Fibroblast of lung (primary cell): ENCODE measurements around the gene PHETA1. TPM values are rescaled to one million over a fixed set of nuclear protein-coding genes. Genes with fewer than 3 reads are reported as not detected.

Experiments used
- DNase-seq, 2 donors: peaks; one replicate each; pipeline versions ENCODE4 v3.0.0 to v3.0.0-alpha.2; 2010; ENCODE audit warnings: low read depth in 2 of 2
- H2AFZ ChIP-seq: 2 replicates; pipeline ENCODE4 v1.5.1; 2012; ENCODE audit warnings: low read length, control low read depth, inconsistent platforms
- H3K27ac ChIP-seq: 2 replicates; pipeline ENCODE4 v1.5.1; 2011; ENCODE audit warnings: low read length, control low read depth; ENCODE audit not compliant: insufficient read depth
- H3K27me3 ChIP-seq: 2 replicates; pipeline ENCODE4 v1.5.1; 2011; ENCODE audit warnings: mild to moderate bottlenecking, low read length; ENCODE audit not compliant: control insufficient read depth, insufficient read depth
- H3K36me3 ChIP-seq: 2 replicates; pipeline ENCODE4 v1.5.1; 2011; ENCODE audit warnings: low read length; ENCODE audit not compliant: control insufficient read depth, insufficient read depth
- H3K4me1 ChIP-seq: 2 replicates; pipeline ENCODE4 v1.5.1; 2011; ENCODE audit warnings: low read length; ENCODE audit not compliant: control insufficient read depth, insufficient read depth; ENCODE audit errors: extremely low read depth
- H3K4me2 ChIP-seq: 2 replicates; pipeline ENCODE4 v1.5.1; 2011; ENCODE audit warnings: low read length, control low read depth; ENCODE audit not compliant: insufficient read depth; ENCODE audit errors: extremely low read depth
- H3K4me3 ChIP-seq, 4 experiments: fragments of 200-600 bp in 1 of 4; sonication (generic) in 1 of 4; replicated peaks in 1 of 4; 2 replicates each; pipeline ENCODE4 v1.5.1; 2011 to 2016; ENCODE audit warnings: low read length in 4 of 4, low read depth in 3 of 4, mild to moderate bottlenecking in 3 of 4, control low read depth in 2 of 4, inconsistent platforms in 1 of 4, mixed read lengths in 1 of 4; ENCODE audit not compliant: insufficient read depth in 1 of 4; ENCODE audit errors: control extremely low read depth in 1 of 4
- H3K79me2 ChIP-seq: 2 replicates; pipeline ENCODE4 v1.5.1; 2012; ENCODE audit warnings: mild to moderate bottlenecking, low read length, inconsistent platforms; ENCODE audit not compliant: control insufficient read depth, insufficient read depth
- H3K9ac ChIP-seq: 2 replicates; pipeline ENCODE4 v1.5.1; 2011; ENCODE audit warnings: mild to moderate bottlenecking, low read length, control low read depth; ENCODE audit not compliant: insufficient read depth
- H3K9me3 ChIP-seq: 2 replicates; pipeline ENCODE4 v1.5.1; 2012; ENCODE audit warnings: low read depth, low read length; ENCODE audit not compliant: control insufficient read depth, insufficient read depth
- H4K20me1 ChIP-seq: 2 replicates; pipeline ENCODE4 v1.5.1; 2011; ENCODE audit warnings: low read length; ENCODE audit not compliant: control insufficient read depth, insufficient read depth; ENCODE audit errors: extremely low read depth
- CTCF ChIP-seq, 2 donors: IDR thresholded peaks in 1 of 2; conservative IDR thresholded peaks in 1 of 2; 1 replicate in 1 of 2; 2 replicates in 1 of 2; pipeline ENCODE4 v1.5.1; 2011 to 2012; ENCODE audit warnings: low read length in 2 of 2, control low read depth in 1 of 2, inconsistent platforms in 1 of 2, low read depth in 1 of 2, mild to moderate bottlenecking in 1 of 2
- EZH2 ChIP-seq: IDR thresholded peaks from 2 replicates; pipeline ENCODE4 v1.5.1; 2012; ENCODE audit warnings: low read length, control low read depth, mild to moderate bottlenecking; ENCODE audit errors: missing control alignments
- polyA plus RNA-seq, 2 donors: library from polyadenylated mRNA; depleted of rRNA in 1 of 2; stranded (reverse) in 1 of 2; unstranded in 1 of 2; fragments of >200 nt; gene quantifications; 2 replicates each; pipeline ENCODE4 v1.2.1, GENCODE V29; 2011 to 2012; ENCODE audit warnings: missing spikeins in 1 of 2
- total RNA-seq: library from RNA; depleted of rRNA; stranded (reverse); fragments of >200 nt; gene quantifications from 2 replicates; pipeline ENCODE4 v1.2.1, GENCODE V29; 2014

PHETA1 gene
- total and polyA plus RNA-seq, 2 donors (not counting 1 experiment from before 2014, with no cell fraction given), result 2.6 to 3.8 TPM

GRCh38 chr12:111406474-111407376 is 37.8 kb upstream of the PHETA1 start:
- TF ChIP-seq CTCF (conservative IDR thresholded peaks at IDR 0.05 in 1 of 2, IDR thresholded peaks at IDR 0.05 in 1 of 2; ENCODE audit: low read depth in 1 of 2, low read length in 2 of 2) (no peak), EZH2 (no peak)
- Histone ChIP-seq H2AFZ (no peak overlapping the region), H4K20me1 (no peaks in the 10 kb centered on the region), H3K27me3 (no peaks in the 10 kb centered on the region), H3K9me3 (no peaks in the 10 kb centered on the region), H3K4me3 (peak overlapping the region; percentile 56 to 95 (median 85)), H3K27ac (peak overlapping the region; percentile 85), H3K79me2 (peaks cover 57% of the 10 kb centered on the region), H3K4me2 (peak overlapping the region; percentile 49), H3K9ac (peak overlapping the region; percentile 85), H3K36me3 (no peaks in the 10 kb centered on the region), H3K4me1 (peaks cover 32% of the 10 kb centered on the region)
- no peak for DNase-seq

DNA sequence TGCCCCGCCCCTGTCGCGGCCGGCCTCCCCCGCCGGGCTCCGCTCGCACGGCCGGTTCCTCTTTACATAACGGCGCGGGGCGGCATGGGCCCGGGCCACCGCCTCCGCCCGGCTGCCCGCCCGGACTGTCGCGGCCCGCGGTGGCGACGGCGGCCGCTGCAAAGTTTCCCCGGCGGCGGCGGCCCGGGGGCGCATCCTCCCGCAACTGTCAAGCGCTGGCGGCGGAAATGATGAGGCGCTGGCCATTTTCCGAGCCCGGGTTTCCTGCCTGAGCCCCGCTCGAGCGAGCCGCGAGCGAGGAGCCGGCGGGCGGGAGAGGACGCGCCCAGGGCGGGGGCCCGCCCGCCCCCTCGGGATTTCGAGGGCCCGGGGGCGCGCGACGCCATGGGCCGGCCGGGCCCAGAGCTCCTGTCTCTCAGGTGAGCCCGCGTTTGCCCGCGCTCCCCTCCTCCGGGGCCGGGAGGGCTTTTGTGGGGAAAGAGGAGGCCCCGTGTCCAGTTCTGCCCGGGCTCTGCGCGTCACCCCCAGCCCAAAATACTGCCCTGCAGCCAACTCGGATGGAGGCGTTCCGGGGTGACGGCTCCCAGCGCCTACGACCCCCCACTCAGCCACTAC is 37.1 kb upstream of the PHETA1 start, which contains the start of gene SH2B3:
SH2B3 (plus strand) TSS at position 65 of the 615 bp plus-strand sequence. CDS start 12,223 bp downstream, outside the sequence.
- TF ChIP-seq CTCF (conservative IDR thresholded peaks at IDR 0.05 in 1 of 2, IDR thresholded peaks at IDR 0.05 in 1 of 2; ENCODE audit: low read depth in 1 of 2, low read length in 2 of 2) (no peak), EZH2 (no peak)
- peaks cover 30% of the 10 kb centered on the region for H3K4me1 ChIP-seq

GRCh38 chr12:111405149-111405858 is 36.4 kb upstream of the PHETA1 start:
- H3K9me3 ChIP-seq, result no peaks in the 10 kb centered on the region
- peaks cover 25% of the 10 kb centered on the region for H3K4me1 ChIP-seq
- TF ChIP-seq CTCF (conservative IDR thresholded peaks at IDR 0.05 in 1 of 2, IDR thresholded peaks at IDR 0.05 in 1 of 2; ENCODE audit: low read depth in 1 of 2, low read length in 2 of 2), result peak in 1 of 2 donors; percentile 35
- no peak for TF ChIP-seq EZH2
- DNase-seq, result peak; percentile 75 to 93
- no peaks in the 10 kb centered on the region for H4K20me1 ChIP-seq
- H2AFZ ChIP-seq, result no peak overlapping the region
- H3K36me3 ChIP-seq, result no peaks in the 10 kb centered on the region
- H3K27me3 ChIP-seq, result no peaks in the 10 kb centered on the region
- peak overlapping the region; percentile 61 for H3K4me2 ChIP-seq
- peaks cover 43% of the 10 kb centered on the region for H3K79me2 ChIP-seq
- peak overlapping the region; percentile 28 to 95 (median 42) for H3K4me3 ChIP-seq
- H3K9ac ChIP-seq, result no peak overlapping the region
- H3K27ac ChIP-seq, result no peak overlapping the region

More for the DNA sequence above, 37.1 kb upstream of the PHETA1 start, which contains the start of gene SH2B3:
- peak within 1 kb of the TSS; percentile 56 to 95 (median 85) for H3K4me3 ChIP-seq
- peak within 1 kb of the TSS; percentile 61 for H3K4me2 ChIP-seq
- no peaks in the 10 kb centered on the region for H3K9me3 ChIP-seq
- H2AFZ ChIP-seq, result no peak within 1 kb of the TSS
- peak within 1 kb of the TSS; percentile 85 for H3K27ac ChIP-seq
- no peaks in the 10 kb centered on the region for H3K27me3 ChIP-seq
- DNase-seq, result peak; percentile 52 to 59
- peaks cover 49% of the 10 kb centered on the region for H3K79me2 ChIP-seq
- no peaks in the 10 kb centered on the region for H4K20me1 ChIP-seq
- peak within 1 kb of the TSS; percentile 85 for H3K9ac ChIP-seq
- no peaks in the 10 kb centered on the region for H3K36me3 ChIP-seq
